Tibial nerve (tissue), 4 donors: ENCODE data around the gene LILRA5.

Experiments used
- EP300 ChIP-seq, 2 donors: sonication (generic); formaldehyde crosslinking; IDR thresholded peaks; one replicate each; pipeline ENCODE4 v1.6.1; 2017; ENCODE audit warnings: antibody characterized with exemption in 2 of 2, mild to moderate bottlenecking in 1 of 2
- POLR2A ChIP-seq, 2 donors: fragments of 450-650 bp; IDR thresholded peaks; one replicate each; pipeline ENCODE4 v1.6.1; 2017; ENCODE audit warnings: antibody characterized with exemption in 2 of 2, mild to moderate bottlenecking in 2 of 2, moderate library complexity in 2 of 2
- TF ChIP-seq, protein P1 (sequence below), 5 experiments: fragments of 200-600 bp in 3 of 5; fragments of 450-650 bp in 2 of 5; sonication (generic) in 3 of 5; IDR thresholded peaks; one replicate each; pipeline ENCODE4 v1.5.1; 2016 to 2019; ENCODE audit warnings: antibody characterized with exemption in 5 of 5, mild to moderate bottlenecking in 3 of 5, moderate library complexity in 2 of 5

- TF ChIP-seq, protein P1, sequence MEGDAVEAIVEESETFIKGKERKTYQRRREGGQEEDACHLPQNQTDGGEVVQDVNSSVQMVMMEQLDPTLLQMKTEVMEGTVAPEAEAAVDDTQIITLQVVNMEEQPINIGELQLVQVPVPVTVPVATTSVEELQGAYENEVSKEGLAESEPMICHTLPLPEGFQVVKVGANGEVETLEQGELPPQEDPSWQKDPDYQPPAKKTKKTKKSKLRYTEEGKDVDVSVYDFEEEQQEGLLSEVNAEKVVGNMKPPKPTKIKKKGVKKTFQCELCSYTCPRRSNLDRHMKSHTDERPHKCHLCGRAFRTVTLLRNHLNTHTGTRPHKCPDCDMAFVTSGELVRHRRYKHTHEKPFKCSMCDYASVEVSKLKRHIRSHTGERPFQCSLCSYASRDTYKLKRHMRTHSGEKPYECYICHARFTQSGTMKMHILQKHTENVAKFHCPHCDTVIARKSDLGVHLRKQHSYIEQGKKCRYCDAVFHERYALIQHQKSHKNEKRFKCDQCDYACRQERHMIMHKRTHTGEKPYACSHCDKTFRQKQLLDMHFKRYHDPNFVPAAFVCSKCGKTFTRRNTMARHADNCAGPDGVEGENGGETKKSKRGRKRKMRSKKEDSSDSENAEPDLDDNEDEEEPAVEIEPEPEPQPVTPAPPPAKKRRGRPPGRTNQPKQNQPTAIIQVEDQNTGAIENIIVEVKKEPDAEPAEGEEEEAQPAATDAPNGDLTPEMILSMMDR (IDR thresholded peaks at IDR 0.05), result no peak
- TF ChIP-seq POLR2A (IDR thresholded peaks at IDR 0.05) (no peak), EP300 (IDR thresholded peaks at IDR 0.05) (peak in 1 of 2 donors; percentile 38)
Measured at GRCh38 chr19:54302257-54302656, 10.7 kb downstream of the LILRA5 start.
